Progenitor cell of endocrine pancreas (in vitro differentiated cells): ENCODE data around the gene ALAD. TPM values are rescaled to one million over a fixed set of nuclear protein-coding genes. Genes with fewer than 3 reads are reported as not detected.
"Not testable (repeated sequence)": the region's sequence is repeated elsewhere in the genome, so short reads cannot be mapped to it uniquely, and the experiment has no call there.

Experiments used
- DNase-seq: peaks from one replicate; pipeline ENCODE4 v3.0.0; 2021; ENCODE audit warnings: low spot score; ENCODE audit not compliant: unreplicated experiment
- H3K27ac Mint-ChIP-seq: 2 replicates; pipeline ENCODE4 v1.8.0; 2021; ENCODE audit warnings: mild to moderate bottlenecking, moderate library complexity, mixed read lengths
- H3K27me3 Mint-ChIP-seq: 2 replicates; pipeline ENCODE4 v1.8.0; 2021; ENCODE audit warnings: mixed read lengths
- H3K36me3 Mint-ChIP-seq: 2 replicates; pipeline ENCODE4 v1.8.0; 2022; ENCODE audit warnings: mixed read lengths; ENCODE audit not compliant: insufficient read depth
- H3K4me1 Mint-ChIP-seq: 2 replicates; pipeline ENCODE4 v1.8.0; 2021; ENCODE audit warnings: low read depth, mixed read lengths
- H3K4me3 Mint-ChIP-seq: 2 replicates; pipeline ENCODE4 v1.8.0; 2021; ENCODE audit warnings: low read depth, mild to moderate bottlenecking, moderate library complexity, mixed read lengths
- H3K9me3 Mint-ChIP-seq: 2 replicates; pipeline ENCODE4 v1.8.0; 2021; ENCODE audit warnings: low read depth, mixed read lengths
- total RNA-seq: library from RNA; stranded (reverse); gene quantifications from 2 replicates; pipeline ENCODE4 v1.2.1, GENCODE V29; 2021
- TF ChIP-seq, protein P1 (sequence below): fragments of 200-600 bp; sonication (generic); IDR thresholded peaks from one replicate; pipeline ENCODE4 v1.5.0; 2021; ENCODE audit warnings: antibody characterized with exemption, mild to moderate bottlenecking; ENCODE audit not compliant: unreplicated experiment

ALAD gene
- total RNA-seq, 1 donor from 2014 or later, result 64.3 TPM

DNA sequence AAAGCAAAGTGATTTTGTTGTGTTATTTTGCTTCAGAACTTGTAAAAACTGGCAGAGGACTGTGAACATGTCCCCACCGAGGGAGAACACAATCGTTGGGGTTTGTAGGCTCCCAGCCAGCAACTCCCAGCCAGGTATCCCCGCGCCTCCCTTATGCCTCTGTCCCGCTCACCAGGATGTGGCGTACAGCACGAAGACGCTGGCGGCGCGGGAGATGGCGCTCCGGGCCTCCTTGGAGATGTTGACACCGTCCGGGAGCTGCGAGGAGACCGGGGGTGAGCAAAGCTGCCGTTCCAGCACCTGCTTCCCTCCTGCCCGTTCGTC lies 8.8 kb upstream of the ALAD start:
- no peaks in the 10 kb centered on the region for H3K27me3 Mint-ChIP-seq
- TF ChIP-seq, protein P1, sequence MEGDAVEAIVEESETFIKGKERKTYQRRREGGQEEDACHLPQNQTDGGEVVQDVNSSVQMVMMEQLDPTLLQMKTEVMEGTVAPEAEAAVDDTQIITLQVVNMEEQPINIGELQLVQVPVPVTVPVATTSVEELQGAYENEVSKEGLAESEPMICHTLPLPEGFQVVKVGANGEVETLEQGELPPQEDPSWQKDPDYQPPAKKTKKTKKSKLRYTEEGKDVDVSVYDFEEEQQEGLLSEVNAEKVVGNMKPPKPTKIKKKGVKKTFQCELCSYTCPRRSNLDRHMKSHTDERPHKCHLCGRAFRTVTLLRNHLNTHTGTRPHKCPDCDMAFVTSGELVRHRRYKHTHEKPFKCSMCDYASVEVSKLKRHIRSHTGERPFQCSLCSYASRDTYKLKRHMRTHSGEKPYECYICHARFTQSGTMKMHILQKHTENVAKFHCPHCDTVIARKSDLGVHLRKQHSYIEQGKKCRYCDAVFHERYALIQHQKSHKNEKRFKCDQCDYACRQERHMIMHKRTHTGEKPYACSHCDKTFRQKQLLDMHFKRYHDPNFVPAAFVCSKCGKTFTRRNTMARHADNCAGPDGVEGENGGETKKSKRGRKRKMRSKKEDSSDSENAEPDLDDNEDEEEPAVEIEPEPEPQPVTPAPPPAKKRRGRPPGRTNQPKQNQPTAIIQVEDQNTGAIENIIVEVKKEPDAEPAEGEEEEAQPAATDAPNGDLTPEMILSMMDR, result no peak
- peaks cover 11% of the 10 kb centered on the region for H3K4me1 Mint-ChIP-seq
- H3K4me3 Mint-ChIP-seq, result peak overlapping the region; percentile 98
- H3K27ac Mint-ChIP-seq, result peak overlapping the region; percentile 99
- no peaks in the 10 kb centered on the region for H3K9me3 Mint-ChIP-seq
- H3K36me3 Mint-ChIP-seq, result peaks cover 15% of the 10 kb centered on the region
- DNase-seq, result no peak

DNA sequence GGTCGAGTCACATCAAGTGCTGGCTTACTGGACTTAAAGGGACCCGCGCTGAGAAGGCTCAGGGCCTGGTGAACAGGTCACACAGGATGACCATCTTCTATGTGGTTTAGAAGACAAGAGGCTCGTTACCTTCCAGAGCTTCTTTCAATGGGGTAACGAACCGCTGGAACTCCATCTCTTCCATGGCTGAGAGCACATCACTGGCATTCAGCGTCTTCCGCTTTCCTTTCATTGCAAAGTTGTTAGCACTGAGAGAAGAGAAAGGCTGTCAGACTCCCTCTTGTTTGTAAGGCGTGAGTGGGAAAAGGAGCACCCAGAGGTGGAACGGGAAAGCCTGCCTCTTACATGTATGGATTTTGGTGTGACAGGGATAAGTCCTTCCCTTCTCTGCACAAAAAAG lies 8.4 kb upstream of the ALAD start:
- H3K36me3 Mint-ChIP-seq, result peaks cover 15% of the 10 kb centered on the region
- no peak for DNase-seq
- H3K27ac Mint-ChIP-seq, result peak overlapping the region; percentile 99
- H3K4me3 Mint-ChIP-seq, result peak overlapping the region; percentile 98
- no peaks in the 10 kb centered on the region for H3K9me3 Mint-ChIP-seq
- no peaks in the 10 kb centered on the region for H3K27me3 Mint-ChIP-seq
- H3K4me1 Mint-ChIP-seq, result peaks cover 11% of the 10 kb centered on the region
- TF ChIP-seq, protein P1, result no peak

DNA sequence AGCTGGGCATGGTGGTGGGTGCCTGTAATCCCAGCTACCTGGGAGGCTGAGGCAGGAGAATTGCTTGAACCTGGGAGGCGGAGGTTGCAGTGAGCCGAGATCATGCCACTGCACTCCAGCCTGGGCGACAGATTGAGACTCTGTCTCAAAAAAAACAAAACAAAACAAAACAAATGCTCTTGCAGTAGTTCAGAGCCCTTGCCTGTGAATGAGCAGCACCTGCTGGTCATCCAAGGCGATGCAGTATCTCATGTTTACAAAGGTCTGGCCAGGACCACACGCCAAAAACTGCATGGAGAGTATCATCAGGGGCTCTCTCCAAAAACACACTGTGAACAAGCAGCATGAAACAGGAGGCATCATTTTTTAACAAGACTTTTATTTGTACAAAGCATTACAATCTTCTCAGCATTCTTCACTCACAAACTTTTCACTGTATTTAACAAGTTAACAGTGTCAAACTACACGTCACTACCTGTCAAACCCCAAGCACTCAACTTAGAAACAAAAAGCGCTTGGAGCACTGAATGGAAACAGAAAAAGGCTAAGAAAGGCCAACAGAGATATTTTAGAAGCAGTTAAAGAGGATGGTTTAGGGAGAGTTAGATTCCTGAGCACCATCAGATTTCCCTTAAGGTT lies 5.9 kb upstream of the ALAD start:
- H3K36me3 Mint-ChIP-seq, result peaks cover 15% of the 10 kb centered on the region
- TF ChIP-seq, protein P1, result peak; percentile 80
- not testable (repeated sequence) for H3K27me3 Mint-ChIP-seq, H3K9me3 Mint-ChIP-seq
- peak overlapping the region; percentile 64 for H3K4me3 Mint-ChIP-seq
- H3K4me1 Mint-ChIP-seq, result peaks cover 11% of the 10 kb centered on the region
- H3K27ac Mint-ChIP-seq, result peak overlapping the region; percentile 87
- DNase-seq, result peak; percentile 42

DNA sequence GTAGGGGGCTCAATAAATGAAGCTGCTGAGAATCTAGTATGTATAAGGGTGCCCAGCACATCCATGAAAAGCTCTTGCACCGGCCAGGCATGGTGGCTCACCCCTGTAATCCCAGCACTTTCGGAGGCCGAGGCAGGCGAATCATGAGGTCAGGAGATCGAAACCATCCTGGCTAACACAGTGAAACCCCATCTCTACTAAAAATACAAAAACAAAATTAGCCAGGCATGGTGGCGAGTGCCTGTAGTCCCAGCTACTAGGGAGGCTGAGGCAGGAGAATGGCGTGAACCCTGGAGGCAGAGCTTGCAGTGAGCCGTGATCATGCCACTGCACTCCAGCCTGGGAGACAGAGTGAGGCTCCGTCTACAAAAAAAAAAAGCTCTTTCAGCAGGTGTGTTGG lies 5.3 kb upstream of the ALAD start:
- H3K4me3 Mint-ChIP-seq, H3K27me3 Mint-ChIP-seq, H3K9me3 Mint-ChIP-seq, H3K27ac Mint-ChIP-seq, DNase-seq: not testable (repeated sequence)
- Mint-ChIP-seq H3K36me3 (peaks cover 15% of the 10 kb centered on the region), H3K4me1 (peaks cover 16% of the 10 kb centered on the region)

DNA sequence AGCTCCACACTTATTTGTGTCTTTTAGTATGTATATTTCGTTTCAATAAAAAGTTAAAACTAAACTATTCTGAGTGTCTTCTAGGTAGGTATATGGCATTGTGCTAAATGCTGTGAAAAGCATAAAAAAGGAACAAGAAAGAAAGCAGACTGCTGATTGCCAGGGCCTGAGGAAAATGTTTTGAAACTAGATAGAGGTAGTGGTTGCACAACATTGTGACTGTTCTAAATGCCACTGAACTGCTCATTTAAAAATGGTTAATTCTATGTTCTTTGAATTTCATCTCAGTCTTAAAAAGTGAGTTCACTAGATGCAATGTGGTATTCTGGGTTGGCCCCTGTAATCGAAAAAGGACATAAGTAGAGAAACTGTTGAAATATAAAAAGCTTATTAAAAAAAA lies 2.6 kb upstream of the ALAD start:
- Mint-ChIP-seq H3K4me3 (no peak overlapping the region), H3K27ac (no peak overlapping the region), H3K36me3 (peaks cover 10% of the 10 kb centered on the region), H3K27me3 (no peaks in the 10 kb centered on the region), H3K9me3 (no peaks in the 10 kb centered on the region), H3K4me1 (peaks cover 24% of the 10 kb centered on the region)
- no peak for DNase-seq
- TF ChIP-seq, protein P1, result no peak

DNA sequence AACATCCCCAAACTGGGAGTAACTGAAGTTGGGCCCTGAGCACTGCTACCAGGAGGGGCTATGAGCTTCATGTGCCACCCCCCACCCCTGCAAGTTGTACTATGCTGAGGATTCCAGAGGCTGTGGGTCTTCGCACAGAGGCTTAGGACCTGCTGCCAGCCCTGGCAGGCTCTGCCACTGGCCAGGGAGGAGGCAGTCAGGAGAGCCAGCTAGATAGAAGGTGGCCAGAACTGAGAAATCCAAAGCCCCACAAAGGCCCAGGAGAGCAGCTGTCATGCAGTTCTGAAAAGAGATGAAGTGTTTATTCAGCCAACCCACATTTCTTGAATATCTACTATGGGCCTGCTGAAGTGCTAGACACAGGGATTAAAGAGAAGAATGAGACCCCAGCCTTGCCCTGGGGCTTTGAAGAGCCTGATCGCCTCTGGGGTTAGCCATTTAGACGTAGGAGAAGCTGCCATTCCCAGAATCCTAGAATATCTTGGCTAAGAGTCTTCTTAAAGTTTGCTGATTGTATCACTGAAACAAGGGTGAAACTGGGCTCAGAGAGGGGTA lies 1.4 kb downstream of the ALAD start:
- Mint-ChIP-seq H3K9me3 (no peaks in the 10 kb centered on the region), H3K27me3 (no peaks in the 10 kb centered on the region), H3K27ac (no peak overlapping the region), H3K36me3 (peaks cover 5% of the 10 kb centered on the region), H3K4me3 (peak overlapping the region; percentile 87), H3K4me1 (peaks cover 33% of the 10 kb centered on the region)
- TF ChIP-seq, protein P1, result no peak
- no peak for DNase-seq
